ENCODE measurements around the gene ATP6AP1. TPM values are rescaled to one million over a fixed set of nuclear protein-coding genes. Genes with fewer than 3 reads are reported as not detected.

ATP6AP1 gene
- total and polyA plus RNA-seq, 2 of the 13 experiments (the other 11 are each of a cell fraction or from before 2014, with no cell fraction given) = 56.7 to 110 TPM

DNA sequence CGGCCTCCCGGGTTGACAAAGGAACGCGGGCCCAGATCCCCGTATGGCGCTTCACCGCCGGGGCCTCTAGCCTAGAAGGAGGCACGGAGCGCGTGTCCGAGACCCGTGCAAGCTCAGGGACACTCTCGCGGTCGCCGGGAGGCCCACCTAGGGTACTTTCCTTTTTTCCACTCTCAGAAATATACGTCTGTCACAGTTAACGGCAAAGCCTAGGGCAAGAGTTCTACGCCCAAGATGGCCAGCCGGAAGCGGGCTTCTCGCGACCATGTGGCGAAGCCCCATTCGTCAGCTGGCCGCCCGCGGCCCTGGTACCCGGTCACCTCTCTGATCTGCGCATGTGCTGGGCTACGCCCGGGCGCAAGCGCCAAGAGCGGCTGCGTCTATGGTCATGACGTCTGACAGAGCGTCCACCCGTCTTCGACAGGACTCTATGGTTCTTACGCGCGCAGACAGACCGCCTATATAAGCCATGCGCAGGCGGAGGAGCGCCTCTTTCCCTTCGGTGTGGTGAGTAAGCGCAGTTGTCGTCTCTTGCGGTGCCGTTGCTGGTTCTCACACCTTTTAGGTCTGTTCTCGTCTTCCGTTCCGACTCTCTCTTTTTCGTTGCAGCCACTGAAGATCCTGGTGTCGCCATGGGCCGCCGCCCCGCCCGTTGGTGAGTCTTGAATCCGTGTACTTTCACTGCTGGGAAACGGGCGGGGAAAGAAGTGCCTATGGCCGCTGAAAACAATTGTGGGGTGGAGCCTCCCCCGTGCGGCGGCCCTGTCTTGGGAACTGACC lies 30.4 kb upstream of the ATP6AP1 start, which contains the start of gene RPL10 (continued):
- TF ChIP-seq FUBP1 (CRISPR knock-in tag; IDR thresholded peaks at IDR 0.05; ENCODE audit: borderline replicate concordance) (no peak), ZNF75D (CRISPR knock-in tag; IDR thresholded peaks at IDR 0.05; ENCODE audit: borderline replicate concordance) (no peak), RFX1 (IDR thresholded peaks at IDR 0.05) (no peak), KLF9 (CRISPR knock-in tag; IDR thresholded peaks at IDR 0.05; ENCODE audit: low read depth) (peak; percentile 60; the same call in 1 of the 2 replicates), PCBP2 (optimal IDR thresholded peaks at IDR 0.05; ENCODE audit: low read depth, low read length, poor library complexity, severe bottlenecking) (no peak), PAX8 (CRISPR knock-in tag; IDR thresholded peaks at IDR 0.05; ENCODE audit: borderline replicate concordance) (no peak), ZNF17 (CRISPR knock-in tag; IDR thresholded peaks at IDR 0.05) (no peak), SIN3A (IDR thresholded peaks at IDR 0.05; ENCODE audit: borderline replicate concordance, low read depth, low read length) (peak; percentile 83; the same call in 1 of the 2 replicates), IKZF1 (IDR thresholded peaks at IDR 0.05) (no peak), ISX (CRISPR knock-in tag; conservative IDR thresholded peaks at IDR 0.05) (no peak), ZNF570 (CRISPR knock-in tag; IDR thresholded peaks at IDR 0.05; ENCODE audit: borderline replicate concordance) (no peak)
- TF ChIP-seq, protein P1, sequence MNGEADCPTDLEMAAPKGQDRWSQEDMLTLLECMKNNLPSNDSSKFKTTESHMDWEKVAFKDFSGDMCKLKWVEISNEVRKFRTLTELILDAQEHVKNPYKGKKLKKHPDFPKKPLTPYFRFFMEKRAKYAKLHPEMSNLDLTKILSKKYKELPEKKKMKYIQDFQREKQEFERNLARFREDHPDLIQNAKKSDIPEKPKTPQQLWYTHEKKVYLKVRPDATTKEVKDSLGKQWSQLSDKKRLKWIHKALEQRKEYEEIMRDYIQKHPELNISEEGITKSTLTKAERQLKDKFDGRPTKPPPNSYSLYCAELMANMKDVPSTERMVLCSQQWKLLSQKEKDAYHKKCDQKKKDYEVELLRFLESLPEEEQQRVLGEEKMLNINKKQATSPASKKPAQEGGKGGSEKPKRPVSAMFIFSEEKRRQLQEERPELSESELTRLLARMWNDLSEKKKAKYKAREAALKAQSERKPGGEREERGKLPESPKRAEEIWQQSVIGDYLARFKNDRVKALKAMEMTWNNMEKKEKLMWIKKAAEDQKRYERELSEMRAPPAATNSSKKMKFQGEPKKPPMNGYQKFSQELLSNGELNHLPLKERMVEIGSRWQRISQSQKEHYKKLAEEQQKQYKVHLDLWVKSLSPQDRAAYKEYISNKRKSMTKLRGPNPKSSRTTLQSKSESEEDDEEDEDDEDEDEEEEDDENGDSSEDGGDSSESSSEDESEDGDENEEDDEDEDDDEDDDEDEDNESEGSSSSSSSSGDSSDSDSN (CRISPR knock-in tag; IDR thresholded peaks at IDR 0.05) = peak; percentile 41
- TF ChIP-seq, protein P2, sequence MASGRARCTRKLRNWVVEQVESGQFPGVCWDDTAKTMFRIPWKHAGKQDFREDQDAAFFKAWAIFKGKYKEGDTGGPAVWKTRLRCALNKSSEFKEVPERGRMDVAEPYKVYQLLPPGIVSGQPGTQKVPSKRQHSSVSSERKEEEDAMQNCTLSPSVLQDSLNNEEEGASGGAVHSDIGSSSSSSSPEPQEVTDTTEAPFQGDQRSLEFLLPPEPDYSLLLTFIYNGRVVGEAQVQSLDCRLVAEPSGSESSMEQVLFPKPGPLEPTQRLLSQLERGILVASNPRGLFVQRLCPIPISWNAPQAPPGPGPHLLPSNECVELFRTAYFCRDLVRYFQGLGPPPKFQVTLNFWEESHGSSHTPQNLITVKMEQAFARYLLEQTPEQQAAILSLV (CRISPR knock-in tag; IDR thresholded peaks at IDR 0.05; ENCODE audit: borderline replicate concordance) = 0 out of 2 replicates have a peak, but pooled peaks have one; percentile 8
- TF ChIP-seq, protein P3, sequence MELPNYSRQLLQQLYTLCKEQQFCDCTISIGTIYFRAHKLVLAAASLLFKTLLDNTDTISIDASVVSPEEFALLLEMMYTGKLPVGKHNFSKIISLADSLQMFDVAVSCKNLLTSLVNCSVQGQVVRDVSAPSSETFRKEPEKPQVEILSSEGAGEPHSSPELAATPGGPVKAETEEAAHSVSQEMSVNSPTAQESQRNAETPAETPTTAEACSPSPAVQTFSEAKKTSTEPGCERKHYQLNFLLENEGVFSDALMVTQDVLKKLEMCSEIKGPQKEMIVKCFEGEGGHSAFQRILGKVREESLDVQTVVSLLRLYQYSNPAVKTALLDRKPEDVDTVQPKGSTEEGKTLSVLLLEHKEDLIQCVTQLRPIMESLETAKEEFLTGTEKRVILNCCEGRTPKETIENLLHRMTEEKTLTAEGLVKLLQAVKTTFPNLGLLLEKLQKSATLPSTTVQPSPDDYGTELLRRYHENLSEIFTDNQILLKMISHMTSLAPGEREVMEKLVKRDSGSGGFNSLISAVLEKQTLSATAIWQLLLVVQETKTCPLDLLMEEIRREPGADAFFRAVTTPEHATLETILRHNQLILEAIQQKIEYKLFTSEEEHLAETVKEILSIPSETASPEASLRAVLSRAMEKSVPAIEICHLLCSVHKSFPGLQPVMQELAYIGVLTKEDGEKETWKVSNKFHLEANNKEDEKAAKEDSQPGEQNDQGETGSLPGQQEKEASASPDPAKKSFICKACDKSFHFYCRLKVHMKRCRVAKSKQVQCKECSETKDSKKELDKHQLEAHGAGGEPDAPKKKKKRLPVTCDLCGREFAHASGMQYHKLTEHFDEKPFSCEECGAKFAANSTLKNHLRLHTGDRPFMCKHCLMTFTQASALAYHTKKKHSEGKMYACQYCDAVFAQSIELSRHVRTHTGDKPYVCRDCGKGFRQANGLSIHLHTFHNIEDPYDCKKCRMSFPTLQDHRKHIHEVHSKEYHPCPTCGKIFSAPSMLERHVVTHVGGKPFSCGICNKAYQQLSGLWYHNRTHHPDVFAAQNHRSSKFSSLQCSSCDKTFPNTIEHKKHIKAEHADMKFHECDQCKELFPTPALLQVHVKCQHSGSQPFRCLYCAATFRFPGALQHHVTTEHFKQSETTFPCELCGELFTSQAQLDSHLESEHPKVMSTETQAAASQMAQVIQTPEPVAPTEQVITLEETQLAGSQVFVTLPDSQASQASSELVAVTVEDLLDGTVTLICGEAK (IDR thresholded peaks at IDR 0.05) = no peak
- TF ChIP-seq, protein P3 (CRISPR knock-in tag; IDR thresholded peaks at IDR 0.05) = no peak; the same call in 1 of the 2 replicates
